AG09319 (cell line): Measurements from ENCODE around the gene CFAP97D1.
"Not testable (repeated sequence)": the region's sequence is repeated elsewhere in the genome, so short reads cannot be mapped to it uniquely, and the experiment has no call there.

ENCODE experiments used
- DNase-seq: peaks from one replicate; pipeline ENCODE4 v3.0.0-alpha.2; 2010; ENCODE audit warnings: low read depth; ENCODE audit errors: extremely low read depth
- CTCF ChIP-seq: IDR thresholded peaks from 2 replicates; pipeline ENCODE4 v1.5.1; 2011; ENCODE audit warnings: low read depth, mild to moderate bottlenecking, inconsistent platforms, low read length, moderate library complexity

CFAP97D1 gene

DNA sequence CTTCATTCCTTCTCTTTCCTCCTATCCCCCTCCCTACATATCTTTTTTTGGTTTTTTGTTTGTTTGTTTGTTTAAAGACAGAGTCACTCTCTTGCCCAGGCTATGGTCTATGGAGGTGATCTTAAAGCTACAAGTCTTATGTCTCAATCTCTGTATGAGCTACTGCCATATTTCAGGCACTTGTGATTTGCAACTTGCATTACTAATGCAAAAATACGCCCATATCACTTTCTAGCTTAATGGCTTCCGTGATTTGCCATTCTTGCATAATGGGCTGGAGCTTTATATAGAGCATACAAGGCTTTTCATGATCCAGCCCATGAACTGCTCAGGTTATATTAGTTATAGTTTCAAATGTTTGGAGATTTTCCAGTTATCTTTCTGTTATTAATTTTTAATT, 7.5 kb downstream of the CFAP97D1 start:
- no peak for DNase-seq
- no peak for TF ChIP-seq CTCF

GRCh38 chr17:43788540-43788939, 8.3 kb downstream of the CFAP97D1 start:
- no peak for DNase-seq

DNA sequence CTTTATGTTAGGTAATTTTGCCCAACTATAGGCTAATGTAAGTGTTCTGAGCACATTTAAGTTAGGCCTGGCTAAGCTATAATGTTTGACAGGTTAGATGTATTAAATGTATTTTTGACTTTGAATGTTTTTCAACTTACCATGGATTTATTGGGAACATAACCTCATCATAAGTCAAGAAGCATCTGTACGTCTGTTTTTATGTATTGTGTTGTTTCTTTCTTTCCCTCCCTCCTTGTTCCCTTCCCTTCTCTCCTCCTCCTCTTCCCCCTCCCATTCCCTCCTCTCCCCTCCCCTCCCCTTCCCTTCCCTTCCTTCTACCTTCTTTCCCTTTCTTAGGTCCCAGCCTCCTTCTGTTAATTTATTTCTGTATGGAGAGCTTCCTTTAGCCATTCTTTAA, 9.2 kb downstream of the CFAP97D1 start:
- TF ChIP-seq CTCF: no peak
- no peak for DNase-seq

More at GRCh38 chr17:43788540-43788939, 8.3 kb downstream of the CFAP97D1 start:
- no peak for TF ChIP-seq CTCF

- no peak for DNase-seq
- no peak; the same call in 1 of the 2 replicates for TF ChIP-seq CTCF
Measured at GRCh38 chr17:43790311-43790940, 10.2 kb downstream of the CFAP97D1 start.

DNA sequence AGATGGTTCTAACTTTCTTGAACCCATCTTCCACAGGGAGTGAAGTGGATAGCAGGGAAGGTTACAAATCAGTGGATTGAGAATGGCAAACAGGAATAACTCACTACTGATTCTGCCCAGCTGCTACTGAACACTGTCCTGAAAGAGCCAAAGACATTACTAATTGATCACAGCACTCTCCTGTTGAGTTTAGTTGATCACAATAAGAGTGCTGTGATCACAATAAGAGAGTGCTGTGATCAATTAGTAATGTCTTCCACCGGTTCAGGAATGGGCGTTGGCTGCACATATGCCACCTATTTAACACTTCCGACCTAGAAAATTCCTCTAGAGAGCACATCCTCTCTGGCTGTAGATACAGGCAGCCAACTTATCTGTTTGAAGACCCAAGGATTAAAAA, 11.4 kb downstream of the CFAP97D1 start:
- no peak for TF ChIP-seq CTCF
- no peak for DNase-seq

GRCh38 chr17:43792668-43793067, 12.4 kb downstream of the CFAP97D1 start:
- not testable (repeated sequence) for DNase-seq

DNA sequence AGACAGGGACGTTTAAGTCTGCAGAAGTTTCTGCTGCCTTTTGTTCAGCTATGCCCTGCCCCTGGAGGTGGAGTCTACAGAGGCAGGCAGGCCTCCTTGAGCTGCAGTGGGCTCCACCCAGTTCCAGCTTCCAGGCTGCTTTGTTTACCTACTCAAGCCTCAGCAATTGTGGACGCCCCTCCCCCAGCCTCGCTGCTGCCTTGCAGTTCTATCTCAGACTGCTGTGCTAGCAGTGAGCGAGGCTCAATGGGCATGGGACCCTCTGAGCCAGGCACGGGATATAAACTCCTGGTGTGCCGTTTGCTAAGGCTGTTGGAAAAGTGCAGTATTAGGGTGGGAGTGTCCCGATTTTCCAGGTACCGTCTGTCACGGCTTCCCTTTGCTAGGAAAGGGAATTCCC, 17.8 kb downstream of the CFAP97D1 start:
- not testable (repeated sequence) for DNase-seq

GRCh38 chr17:43799047-43799446, 18.8 kb downstream of the CFAP97D1 start:
- no peak for DNase-seq
- TF ChIP-seq CTCF: no peak
